ENCODE measurements around the gene THBS2.

Gene THBS2

GRCh38 chr6:169230946-169231789 is 22.5 kb downstream of the THBS2 start:
- DNase-seq (ENCODE audit: low spot score), result no peak

- no peak for DNase-seq (ENCODE audit: low spot score)
These were observed 23.4 kb downstream of the THBS2 start for GRCh38 chr6:169230322-169230665.

DNA sequence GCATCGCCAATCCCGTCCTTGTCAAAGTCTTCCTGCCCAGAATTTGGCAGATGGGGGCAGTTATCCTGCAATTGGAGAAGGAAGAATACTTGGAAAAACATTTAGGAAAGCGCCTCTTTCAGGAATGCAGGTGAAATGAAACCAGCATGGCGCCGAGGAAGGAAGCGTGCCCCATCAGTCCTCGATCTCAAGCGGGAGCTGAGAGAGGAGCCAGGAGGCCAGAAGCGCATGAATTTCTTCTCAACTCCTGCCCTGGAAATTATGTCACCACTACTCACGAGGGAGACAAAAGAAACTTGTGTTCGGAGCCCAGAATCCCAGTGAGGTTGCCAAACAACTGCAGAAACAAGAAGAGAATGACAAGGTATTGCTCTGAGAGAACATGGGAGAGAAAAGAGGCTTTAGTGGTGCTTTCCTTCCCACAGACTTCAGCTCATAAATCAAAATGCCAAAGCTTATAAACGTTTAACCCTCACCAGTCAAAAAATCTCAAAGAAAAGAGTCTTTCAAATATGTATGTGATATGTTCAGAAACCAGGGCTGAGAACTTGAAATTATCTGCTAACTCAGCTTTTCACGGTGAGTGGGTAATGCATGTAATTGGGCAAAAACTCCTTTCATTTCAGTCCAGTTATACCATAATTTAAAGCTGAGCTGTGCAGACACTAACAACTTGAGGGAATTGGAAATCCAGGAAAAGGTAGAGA is 23.9 kb downstream of the THBS2 start:
- no peak for DNase-seq (ENCODE audit: low spot score)

GRCh38 chr6:169227116-169227515 is 26.5 kb downstream of the THBS2 start:
- no peak for DNase-seq (ENCODE audit: low spot score)

GRCh38 chr6:169225887-169226286 is 27.8 kb downstream of the THBS2 start:
- DNase-seq (ENCODE audit: low spot score), result no peak

DNA sequence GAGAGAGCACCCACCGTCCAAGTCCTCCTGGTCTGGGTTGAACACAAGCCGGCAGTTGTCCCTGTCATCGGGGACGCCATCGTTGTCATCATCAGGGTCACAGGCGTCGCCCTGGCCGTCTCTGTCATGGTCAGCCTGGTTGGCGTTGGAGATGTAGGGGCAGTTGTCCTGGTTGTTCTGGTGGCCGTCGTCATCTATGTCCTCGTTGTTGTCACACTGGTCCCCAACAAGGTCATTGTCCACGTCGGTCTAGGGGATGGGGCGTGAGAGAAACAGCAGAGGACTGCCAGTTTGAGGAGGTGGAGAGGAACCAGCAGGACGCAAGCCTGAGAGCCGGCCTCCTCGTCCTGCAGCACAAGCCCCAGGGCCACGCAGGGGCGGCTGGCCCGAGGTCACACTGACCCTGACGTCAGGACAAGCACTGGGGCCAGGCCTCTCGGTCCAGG is 28.5 kb downstream of the THBS2 start:
- DNase-seq (ENCODE audit: low spot score), result no peak

DNA sequence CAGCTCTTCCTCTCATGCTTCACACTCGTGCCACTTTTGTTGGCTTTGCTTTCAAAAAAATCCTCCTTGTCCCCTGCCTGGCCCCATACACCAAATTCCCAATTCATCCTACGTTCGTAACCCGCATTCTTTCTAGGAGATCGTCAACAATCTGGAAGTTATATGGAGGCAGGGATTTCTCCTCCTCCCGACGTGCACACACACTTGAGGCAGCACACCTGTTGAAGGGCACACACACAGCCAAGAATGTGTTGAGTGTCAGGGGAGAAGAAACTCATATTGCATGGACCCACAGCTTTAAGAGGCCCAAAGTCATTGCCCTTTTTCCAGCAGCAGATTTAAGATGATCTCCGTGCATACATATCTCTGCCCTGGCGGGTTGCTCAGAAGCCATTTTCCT is 28.9 kb downstream of the THBS2 start:
- DNase-seq (ENCODE audit: low spot score), result no peak

- DNase-seq (ENCODE audit: low spot score), result no peak
These were observed 29.4 kb downstream of the THBS2 start for GRCh38 chr6:169224185-169224695.

DNA sequence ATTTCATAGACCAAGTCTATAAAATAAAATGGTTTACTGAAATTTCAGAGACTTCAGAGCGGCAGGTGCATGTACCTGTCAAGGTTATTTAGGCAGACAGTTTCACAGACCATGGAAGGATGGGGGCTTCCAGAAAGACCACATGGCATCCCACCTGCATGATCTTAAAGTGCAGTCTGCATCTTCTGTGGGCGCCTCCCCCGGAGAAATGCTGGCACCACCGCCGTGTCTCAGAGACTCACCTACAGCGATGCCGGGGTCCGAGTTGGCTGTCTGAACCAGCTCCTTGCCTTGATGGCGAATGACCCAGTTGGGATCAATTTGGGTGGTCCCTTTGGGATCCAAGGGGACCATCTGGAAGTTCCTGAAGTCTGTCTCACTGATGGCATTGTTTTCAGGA is 30.6 kb downstream of the THBS2 start:
- DNase-seq (ENCODE audit: low spot score), result no peak

GRCh38 chr6:169222126-169222525 is 31.5 kb downstream of the THBS2 start:
- DNase-seq (ENCODE audit: low spot score), result no peak

- DNase-seq (ENCODE audit: low spot score), result no peak
These were observed 32.4 kb downstream of the THBS2 start for GRCh38 chr6:169221264-169221663.

GRCh38 chr6:169220068-169220964 is 33.3 kb downstream of the THBS2 start:
- DNase-seq (ENCODE audit: low spot score), result no peak

GRCh38 chr6:169217972-169218371 is 35.7 kb downstream of the THBS2 start:
- no peak for DNase-seq (ENCODE audit: low spot score)

GRCh38 chr6:169216830-169217229 is 36.8 kb downstream of the THBS2 start:
- no peak for DNase-seq (ENCODE audit: low spot score)

DNA sequence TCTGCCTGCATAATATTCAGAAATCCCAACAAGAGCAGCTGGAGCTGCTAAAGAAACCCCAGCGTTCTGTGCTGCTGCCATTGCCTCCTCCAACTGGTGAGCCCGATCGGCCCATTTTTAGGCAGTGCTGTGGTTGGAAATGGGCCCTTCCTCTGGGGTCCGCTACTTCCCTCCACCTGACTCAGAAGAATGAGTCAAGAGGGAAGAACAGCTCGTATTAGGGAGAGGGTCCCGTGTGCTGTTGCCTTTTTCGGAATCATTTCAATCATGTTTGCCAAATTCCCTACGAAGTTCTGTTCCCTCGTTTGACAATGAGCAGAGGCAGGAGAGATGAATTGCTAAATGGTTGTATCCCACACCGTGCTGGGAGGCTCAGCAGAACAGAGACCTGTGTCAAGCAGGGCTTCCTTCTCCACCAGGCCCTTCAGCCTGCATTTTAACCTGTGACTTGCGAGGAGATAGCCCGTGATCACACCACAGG is 38.4 kb downstream of the THBS2 start:
- DNase-seq (ENCODE audit: low spot score), result no peak

- DNase-seq (ENCODE audit: low spot score), result peak; percentile 86
These were observed 38.9 kb downstream of the THBS2 start for GRCh38 chr6:169214789-169215188.

- no peak for DNase-seq (ENCODE audit: low spot score)
These were observed 39.7 kb downstream of the THBS2 start for GRCh38 chr6:169213814-169214520.

- peak; percentile 97 for DNase-seq (ENCODE audit: low spot score)
These were observed 40.5 kb downstream of the THBS2 start for GRCh38 chr6:169212897-169213813.

GRCh38 chr6:169212436-169212835 is 41.2 kb downstream of the THBS2 start:
- no peak for DNase-seq (ENCODE audit: low spot score)

GRCh38 chr6:169211881-169212280 is 41.8 kb downstream of the THBS2 start:
- no peak for DNase-seq (ENCODE audit: low spot score)

Data from GM03348 (cell line).